HCT116 (cell line): ENCODE results near the gene ENOX1. TPM values are rescaled to one million over a fixed set of nuclear protein-coding genes. Genes with fewer than 3 reads are reported as not detected.

Experiments
- ATAC-seq: fragments of 200-7000 bp; cut with Tn5 transposase; 2 replicates; pipeline ENCODE4 v1.9.1; 2020; ENCODE audit warnings: mild to moderate bottlenecking, moderate library complexity
- BruUV-seq: library from RNA; stranded (reverse); fragments of 400-500 nt; replicated peaks from 2 replicates; lab custom pipeline; 2021; lab: Mats Ljungman, UMichigan
- CTCF ChIA-PET: fragments of 300-600 bp; sonication (Branson Sonifier 250); formaldehyde crosslinking; loops from one replicate; lab custom pipeline; 2021; ENCODE audit warnings: antibody characterized with exemption; lab: Charles Lee
- POLR2A ChIA-PET: fragments of 300-600, 350-600 bp; sonication (Branson Sonifier 250); formaldehyde crosslinking; loops from one replicate; lab custom pipeline; 2021; ENCODE audit warnings: antibody characterized with exemption; lab: Charles Lee
- RAD21 ChIA-PET, 2 experiments: fragments of 300-600 bp; sonication (Branson Sonifier 250); formaldehyde crosslinking; loops; one replicate each; lab custom pipeline; 2023; ENCODE audit warnings: low total read pairs in 2 of 2; ENCODE audit not compliant: uncharacterized antibody in 2 of 2, unreplicated experiment in 2 of 2, low non-redundant PET in 1 of 2; lab: Charles Lee
- DNase-seq: peaks from one replicate; pipeline ENCODE4 v3.0.0-alpha.2; 2010; ENCODE audit warnings: low read depth, low spot score
- H2AFZ ChIP-seq: fragments of 200-600 bp; shearing (Covaris generic), sonication (generic); 2 replicates; pipeline ENCODE4 v1.6.1; 2017; ENCODE audit warnings: low read depth, mixed run types, mixed read lengths, antibody characterized with exemption, low read length; ENCODE audit not compliant: poor library complexity, severe bottlenecking
- H3K27ac ChIP-seq: 2 replicates; pipeline ENCODE4 v1.5.1; 2012; ENCODE audit warnings: low read depth, low read length
- H3K27me3 ChIP-seq: fragments of 200-600 bp; sonication (generic); 2 replicates; pipeline ENCODE4 v1.6.1; 2016; ENCODE audit warnings: mixed run types, low read length, mixed read lengths; ENCODE audit not compliant: insufficient read depth
- H3K36me3 ChIP-seq, 2 experiments: fragments of 200-500 bp in 1 of 2; fragments of 200-600 bp in 1 of 2; sonication (Bioruptor generic) in 1 of 2; sonication (generic) in 1 of 2; 2 replicates each; pipeline versions ENCODE4 v1.5.1 to v1.6.1; 2014 to 2016; ENCODE audit warnings: low read length in 2 of 2, inconsistent platforms in 1 of 2, mixed read lengths in 1 of 2, mixed run types in 1 of 2; ENCODE audit not compliant: insufficient read depth in 2 of 2, control insufficient read depth in 1 of 2
- H3K4me1 ChIP-seq, 2 experiments: fragments of 200-600 bp in 1 of 2; sonication (generic) in 1 of 2; 2 replicates each; pipeline versions ENCODE4 v1.5.1 to v1.6.1; 2012 to 2017; ENCODE audit warnings: low read length in 2 of 2, inconsistent platforms in 1 of 2, mild to moderate bottlenecking in 1 of 2, mixed read lengths in 1 of 2, mixed run types in 1 of 2, moderate library complexity in 1 of 2; ENCODE audit not compliant: insufficient read depth in 2 of 2, control insufficient read depth in 1 of 2
- H3K4me2 ChIP-seq: fragments of 200-600 bp; sonication (generic); 2 replicates; pipeline ENCODE4 v1.6.1; 2017; ENCODE audit warnings: mixed run types, low read length, mixed read lengths
- H3K4me3 ChIP-seq, 2 experiments: fragments of 200-600 bp in 1 of 2; sonication (generic) in 1 of 2; replicated peaks in 1 of 2; 2 replicates each; pipeline ENCODE4 v1.5.1; 2011 to 2016; ENCODE audit warnings: low read length in 2 of 2, control low read depth in 1 of 2, low read depth in 1 of 2, mild to moderate bottlenecking in 1 of 2, mixed read lengths in 1 of 2, mixed run types in 1 of 2
- H3K79me2 ChIP-seq: fragments of 200-600 bp; sonication (generic); 2 replicates; pipeline ENCODE4 v1.6.1; 2017; ENCODE audit warnings: mild to moderate bottlenecking, mixed run types, low read length, moderate library complexity, mixed read lengths; ENCODE audit not compliant: insufficient read depth
- H3K9ac ChIP-seq: fragments of 200-600 bp; sonication (generic); 2 replicates; pipeline ENCODE4 v1.6.1; 2016; ENCODE audit warnings: low read length, mixed read lengths
- H3K9me2 ChIP-seq: fragments of 200-600 bp; sonication (generic), shearing (Covaris generic); 2 replicates; pipeline ENCODE4 v1.6.1; 2017; ENCODE audit warnings: mixed run types, mild to moderate bottlenecking, moderate library complexity; ENCODE audit not compliant: insufficient read depth
- H3K9me3 ChIP-seq, 2 experiments: fragments of 200-500 bp in 1 of 2; fragments of 200-600 bp in 1 of 2; sonication (Bioruptor generic) in 1 of 2; sonication (generic) in 1 of 2; 2 replicates each; pipeline ENCODE4 v1.6.1; 2014 to 2017; ENCODE audit warnings: low read length in 2 of 2, mixed read lengths in 2 of 2, inconsistent platforms in 1 of 2, low read depth in 1 of 2, mild to moderate bottlenecking in 1 of 2, mixed run types in 1 of 2, moderate library complexity in 1 of 2; ENCODE audit not compliant: control insufficient read depth in 1 of 2, insufficient read depth in 1 of 2
- H4K20me1 ChIP-seq: fragments of 200-600 bp; sonication (generic), shearing (Covaris generic); 2 replicates; pipeline ENCODE4 v1.6.1; 2017; ENCODE audit warnings: mixed run types, mild to moderate bottlenecking, moderate library complexity; ENCODE audit not compliant: insufficient read depth
- CBX3 ChIP-seq: IDR thresholded peaks from 2 replicates; pipeline ENCODE4 v1.6.1; 2012; ENCODE audit warnings: low read depth
- CEBPB ChIP-seq: IDR thresholded peaks from 2 replicates; pipeline ENCODE4 v1.6.1; 2012; ENCODE audit warnings: low read depth
- ELF1 ChIP-seq: IDR thresholded peaks from 2 replicates; pipeline ENCODE4 v1.6.1; 2012; ENCODE audit warnings: low read depth, borderline replicate concordance
- MAX ChIP-seq: IDR thresholded peaks from 2 replicates; pipeline ENCODE4 v1.6.1; 2012
- POLR2A ChIP-seq: IDR thresholded peaks from 2 replicates; pipeline ENCODE4 v1.7.0; 2011; ENCODE audit warnings: borderline replicate concordance; ENCODE audit not compliant: insufficient read depth, insufficient read length; ENCODE audit errors: extremely low read depth
- POLR2AphosphoS5 ChIP-seq: IDR thresholded peaks from 2 replicates; pipeline ENCODE4 v1.6.1; 2011; ENCODE audit warnings: mild to moderate bottlenecking, low read depth, low read length, moderate library complexity
- REST ChIP-seq: IDR thresholded peaks from 2 replicates; pipeline ENCODE4 v1.6.1; 2012; ENCODE audit warnings: low read depth
- SIN3A ChIP-seq: IDR thresholded peaks from 2 replicates; pipeline ENCODE4 v1.6.1; 2012; ENCODE audit warnings: low read depth
- SRF ChIP-seq: IDR thresholded peaks from 2 replicates; pipeline ENCODE4 v1.6.1; 2012; ENCODE audit warnings: low read depth
- TCF7L2 ChIP-seq: IDR thresholded peaks from 2 replicates; pipeline ENCODE4 v1.7.0; 2011; ENCODE audit warnings: borderline replicate concordance, inconsistent platforms; ENCODE audit not compliant: insufficient read depth, insufficient read length; ENCODE audit errors: extremely low read depth
- intact Hi-C: fragments of 100-400 bp; cut with micrococcal nuclease; formaldehyde crosslinking; loops from 2 replicates; pipeline ENCODE4 v1.10.0; 2022
- total RNA-seq: library from RNA; stranded (reverse); gene quantifications from one replicate; pipeline ENCODE4 v1.2.1, GENCODE V29; 2021; ENCODE audit not compliant: unreplicated experiment
- TF ChIP-seq, protein P1 (sequence below), 3 experiments: fragments of 200-600 bp in 1 of 3; sonication (generic) in 1 of 3; IDR thresholded peaks in 2 of 3; conservative IDR thresholded peaks in 1 of 3; 2 replicates each; pipeline ENCODE4 v1.5.1; 2012 to 2017; ENCODE audit warnings: low read depth in 2 of 3, low read length in 2 of 3, antibody characterized with exemption in 1 of 3, borderline replicate concordance in 1 of 3, control low read depth in 1 of 3, mild to moderate bottlenecking in 1 of 3, mixed read lengths in 1 of 3, mixed run types in 1 of 3, moderate library complexity in 1 of 3; ENCODE audit not compliant: insufficient read depth in 1 of 3
- TF ChIP-seq, protein P2 (sequence below): IDR thresholded peaks from 2 replicates; pipeline ENCODE4 v1.6.1; 2012

ENOX1 gene
- total RNA-seq, 1 experiment from 2014 or later, result 4.5 TPM

DNA sequence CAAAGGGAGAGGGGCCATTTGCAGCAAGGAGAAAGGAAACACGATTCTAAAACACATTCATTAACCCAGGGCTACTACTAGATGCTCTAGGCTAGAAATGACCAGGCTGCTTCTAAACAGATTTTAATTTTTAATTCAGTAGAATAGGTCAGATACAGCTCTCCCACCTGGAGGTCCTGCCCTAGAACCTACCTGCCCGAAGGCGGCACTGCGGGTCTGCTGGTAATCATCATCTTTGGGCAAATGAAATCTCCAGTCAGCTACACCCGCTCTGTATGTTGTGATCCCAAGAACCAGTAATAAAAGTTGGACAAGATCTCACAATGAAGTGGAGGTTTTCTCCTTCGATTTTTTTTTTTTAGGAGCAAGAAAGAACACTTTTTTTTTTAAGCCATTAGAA, 345.3 kb downstream of the ENOX1 start:
- RAD21 ChIA-PET, result no interaction called here
- Histone ChIP-seq H3K79me2 (no peaks in the 10 kb centered on the region), H3K4me2 (no peak overlapping the region), H2AFZ (no peak overlapping the region), H3K9me3 (no peaks in the 10 kb centered on the region), H3K9ac (no peak overlapping the region), H3K4me3 (no peak overlapping the region), H3K4me1 (no peaks in the 10 kb centered on the region), H3K9me2 (no peaks in the 10 kb centered on the region), H4K20me1 (no peaks in the 10 kb centered on the region), H3K27ac (no peak overlapping the region), H3K27me3 (peaks cover 7% of the 10 kb centered on the region), H3K36me3 (no peaks in the 10 kb centered on the region)
- CTCF ChIA-PET, result no interaction called here
- no TSS peak for BruUV-seq
- DNase-seq (no peak), ATAC-seq (no peak)
- TF ChIP-seq CBX3, result no peak
- TF ChIP-seq ELF1, result no peak
- TF ChIP-seq, protein P1, sequence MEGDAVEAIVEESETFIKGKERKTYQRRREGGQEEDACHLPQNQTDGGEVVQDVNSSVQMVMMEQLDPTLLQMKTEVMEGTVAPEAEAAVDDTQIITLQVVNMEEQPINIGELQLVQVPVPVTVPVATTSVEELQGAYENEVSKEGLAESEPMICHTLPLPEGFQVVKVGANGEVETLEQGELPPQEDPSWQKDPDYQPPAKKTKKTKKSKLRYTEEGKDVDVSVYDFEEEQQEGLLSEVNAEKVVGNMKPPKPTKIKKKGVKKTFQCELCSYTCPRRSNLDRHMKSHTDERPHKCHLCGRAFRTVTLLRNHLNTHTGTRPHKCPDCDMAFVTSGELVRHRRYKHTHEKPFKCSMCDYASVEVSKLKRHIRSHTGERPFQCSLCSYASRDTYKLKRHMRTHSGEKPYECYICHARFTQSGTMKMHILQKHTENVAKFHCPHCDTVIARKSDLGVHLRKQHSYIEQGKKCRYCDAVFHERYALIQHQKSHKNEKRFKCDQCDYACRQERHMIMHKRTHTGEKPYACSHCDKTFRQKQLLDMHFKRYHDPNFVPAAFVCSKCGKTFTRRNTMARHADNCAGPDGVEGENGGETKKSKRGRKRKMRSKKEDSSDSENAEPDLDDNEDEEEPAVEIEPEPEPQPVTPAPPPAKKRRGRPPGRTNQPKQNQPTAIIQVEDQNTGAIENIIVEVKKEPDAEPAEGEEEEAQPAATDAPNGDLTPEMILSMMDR (IDR thresholded peaks at IDR 0.05 in 2 of 3, conservative IDR thresholded peaks at IDR 0.05 in 1 of 3; ENCODE audit: borderline replicate concordance in 1 of 3, insufficient read depth in 1 of 3, low read depth in 2 of 3, low read length in 2 of 3), result no peak
- no peak for TF ChIP-seq POLR2AphosphoS5
- no peak for TF ChIP-seq CEBPB
- no peak for TF ChIP-seq SRF
- TF ChIP-seq, protein P2, sequence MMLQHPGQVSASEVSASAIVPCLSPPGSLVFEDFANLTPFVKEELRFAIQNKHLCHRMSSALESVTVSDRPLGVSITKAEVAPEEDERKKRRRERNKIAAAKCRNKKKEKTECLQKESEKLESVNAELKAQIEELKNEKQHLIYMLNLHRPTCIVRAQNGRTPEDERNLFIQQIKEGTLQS, result no peak
- POLR2A ChIA-PET, result no interaction called here
- intact Hi-C loops, result no loop called here

DNA sequence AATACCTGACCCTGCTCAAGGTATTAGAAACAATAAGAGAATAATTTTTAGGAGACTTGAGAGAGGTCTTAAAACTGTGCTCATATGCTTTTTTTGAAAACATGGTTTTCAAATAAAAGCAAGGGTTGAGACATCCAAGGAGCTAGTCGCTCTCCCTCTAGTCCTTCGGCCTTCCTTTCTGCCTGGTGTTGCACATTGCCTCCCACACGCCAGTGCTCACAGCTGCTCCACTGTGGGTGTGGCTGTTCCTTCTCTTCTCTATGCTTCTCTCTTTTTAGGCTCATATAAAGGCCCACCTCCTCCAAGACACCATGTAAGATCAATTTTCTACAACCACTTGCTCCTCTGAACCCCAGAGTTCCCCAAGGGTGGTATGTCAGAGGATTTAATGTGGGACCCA, 352.6 kb downstream of the ENOX1 start:
- H3K27ac ChIP-seq, result no peak overlapping the region
- CTCF ChIA-PET, result no interaction called here
- intact Hi-C loops, result no loop called here
- TF ChIP-seq REST, result no peak
- no peak for TF ChIP-seq SRF
- TF ChIP-seq TCF7L2, result no peak
- no peak for TF ChIP-seq POLR2A
- TF ChIP-seq SIN3A, result no peak
- TF ChIP-seq, protein P2, result no peak
- TF ChIP-seq MAX, result no peak

More for the DNA sequence above, 352.6 kb downstream of the ENOX1 start:
- H3K9me2 ChIP-seq, result no peaks in the 10 kb centered on the region
- H3K9me3 ChIP-seq, result no peaks in the 10 kb centered on the region
- no peak overlapping the region for H3K4me3 ChIP-seq
- no peak overlapping the region for H3K9ac ChIP-seq
- POLR2A ChIA-PET, result no interaction called here
- H3K36me3 ChIP-seq, result no peaks in the 10 kb centered on the region
- no peak overlapping the region for H3K4me2 ChIP-seq
- H4K20me1 ChIP-seq, result no peaks in the 10 kb centered on the region
- H3K27me3 ChIP-seq, result no peaks in the 10 kb centered on the region; the same call in 1 of the 2 replicates
- H3K4me1 ChIP-seq, result peaks cover 0 to 5% of the 10 kb centered on the region in 2 experiments; a peak in 1 of 4 replicates
- no peaks in the 10 kb centered on the region for H3K79me2 ChIP-seq
- no peak for ATAC-seq
- no TSS peak for BruUV-seq
- RAD21 ChIA-PET, result no interaction called here
- H2AFZ ChIP-seq, result no peak overlapping the region
- DNase-seq, result no peak
